UCSD-AML1 (cell line): ENCODE results near the gene CACNG4.

Experiments used
- DNase-seq: peaks from one replicate; lab custom pipeline; 2025; ENCODE audit not compliant: unreplicated experiment; lab: John Stamatoyannopoulos, UW

Gene CACNG4

GRCh38 chr17:66984730-66985129 lies 20.2 kb downstream of the CACNG4 start:
- no peak for DNase-seq

- no peak for DNase-seq
Measured at GRCh38 chr17:66985338-66986237, 21.1 kb downstream of the CACNG4 start.

GRCh38 chr17:66986659-66987058 lies 22.2 kb downstream of the CACNG4 start:
- no peak for DNase-seq

- no peak for DNase-seq
Measured at GRCh38 chr17:66987059-66987616, 22.6 kb downstream of the CACNG4 start.

- no peak for DNase-seq
Measured at GRCh38 chr17:66988069-66988798, 23.7 kb downstream of the CACNG4 start.

GRCh38 chr17:66989076-66989475 lies 24.6 kb downstream of the CACNG4 start:
- no peak for DNase-seq

GRCh38 chr17:66989579-66989978 lies 25.1 kb downstream of the CACNG4 start:
- DNase-seq = no peak

GRCh38 chr17:66990047-66990446 lies 25.5 kb downstream of the CACNG4 start:
- DNase-seq = no peak

GRCh38 chr17:66992911-66993442 lies 28.5 kb downstream of the CACNG4 start:
- no peak for DNase-seq

GRCh38 chr17:66994361-66994760 lies 29.9 kb downstream of the CACNG4 start:
- DNase-seq = no peak

- DNase-seq = no peak
Measured at GRCh38 chr17:66994930-66995535, 30.5 kb downstream of the CACNG4 start.

- no peak for DNase-seq
Measured at GRCh38 chr17:66995944-66996343, 31.4 kb downstream of the CACNG4 start.

- no peak for DNase-seq
Measured at GRCh38 chr17:66996926-66997325, 32.4 kb downstream of the CACNG4 start.

GRCh38 chr17:67003231-67003630 lies 38.7 kb downstream of the CACNG4 start:
- DNase-seq = no peak

GRCh38 chr17:67004181-67004580 lies 39.7 kb downstream of the CACNG4 start:
- no peak for DNase-seq

GRCh38 chr17:67007266-67007665 lies 42.8 kb downstream of the CACNG4 start:
- DNase-seq = no peak

- no peak for DNase-seq
Measured at GRCh38 chr17:67008101-67008500, 43.6 kb downstream of the CACNG4 start.

- no peak for DNase-seq
Measured at GRCh38 chr17:67011527-67012175, 47.1 kb downstream of the CACNG4 start.

GRCh38 chr17:67013891-67014290 lies 49.4 kb downstream of the CACNG4 start:
- DNase-seq = no peak

GRCh38 chr17:67015001-67015400 lies 50.5 kb downstream of the CACNG4 start:
- no peak for DNase-seq
